DMS53 (cell line): Measurements from ENCODE around the gene SSU72.
"Not testable (repeated sequence)": the region's sequence is repeated elsewhere in the genome, so short reads cannot be mapped to it uniquely, and the experiment has no call there.

ENCODE experiments used
- DNase-seq: peaks from one replicate; lab custom pipeline; 2025; lab: John Stamatoyannopoulos, UW

Gene SSU72

DNA sequence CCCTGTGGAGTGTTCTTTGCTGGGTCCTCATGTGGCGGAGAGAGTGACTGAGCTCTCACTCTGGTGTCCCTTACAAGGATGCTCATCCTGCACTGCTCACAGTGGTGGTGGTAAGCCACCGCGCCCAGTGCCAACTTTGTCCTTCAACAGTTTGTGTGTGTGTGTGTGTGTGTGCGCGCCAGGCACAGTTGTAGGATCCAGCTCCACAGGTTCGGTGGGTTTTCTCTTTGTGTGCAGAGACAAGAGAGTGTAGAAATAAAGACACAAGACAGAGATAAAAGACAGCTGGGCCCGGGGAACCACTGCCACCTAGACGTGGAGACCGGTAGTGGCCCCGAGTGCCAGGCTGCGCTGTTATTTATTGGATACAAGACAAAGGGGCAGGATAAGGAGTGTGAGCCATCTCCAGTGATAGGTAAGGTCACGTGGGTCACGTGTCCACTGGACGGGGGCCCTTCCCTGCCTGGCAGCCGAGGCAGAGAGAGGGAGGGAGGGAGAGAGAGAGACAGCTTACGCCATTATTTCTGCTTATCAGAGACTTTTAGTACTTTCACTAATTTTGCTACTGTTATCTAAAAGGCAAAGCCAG, 69.8 kb downstream of the SSU72 start:
- DNase-seq = peak; percentile 96

DNA sequence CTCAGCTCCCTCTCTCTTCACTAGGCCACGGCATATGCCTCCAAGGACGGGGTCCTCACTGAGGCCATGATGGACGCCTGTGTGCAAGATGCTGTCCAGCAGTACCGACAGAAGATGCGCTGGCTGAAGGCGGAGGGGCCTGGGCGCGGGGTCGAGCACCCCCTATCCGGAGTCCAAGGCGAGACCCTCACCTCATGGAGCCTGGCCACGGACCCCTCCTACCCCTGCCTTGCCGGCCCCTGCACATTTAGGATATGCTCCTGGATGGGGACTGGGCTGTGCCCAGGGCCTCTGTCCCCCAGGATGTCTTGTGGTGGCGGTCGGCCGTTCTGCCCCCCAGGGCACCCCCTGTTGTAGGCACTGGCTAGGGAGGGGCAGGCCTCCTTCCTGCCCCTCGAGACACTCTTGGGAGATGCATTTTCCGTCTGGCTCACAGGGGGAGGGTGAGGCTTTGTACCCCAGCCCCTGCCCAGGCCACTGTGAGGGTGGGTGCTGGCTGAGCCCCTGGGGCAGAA, 79.1 kb downstream of the SSU72 start:
- not testable (repeated sequence) for DNase-seq

DNA sequence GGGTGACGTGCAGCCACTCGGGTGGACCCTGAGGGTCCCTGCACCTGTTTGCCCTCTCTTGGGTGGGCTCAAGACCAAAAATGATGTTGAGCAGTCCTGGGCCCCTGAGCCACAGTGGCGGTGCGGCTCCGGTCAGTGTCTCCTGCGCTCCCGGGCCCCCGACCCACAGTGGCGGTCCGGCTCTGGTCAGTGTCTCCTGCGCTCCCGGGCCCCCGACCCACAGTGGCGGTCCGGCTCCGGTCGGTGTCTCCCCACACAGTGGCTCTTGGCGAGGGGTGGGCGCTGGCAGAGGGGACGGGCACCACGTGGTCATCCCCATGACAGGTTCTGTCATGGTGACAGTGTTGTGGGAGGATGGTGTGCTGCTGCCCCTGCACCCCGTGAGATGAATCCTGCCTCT, 80.4 kb downstream of the SSU72 start:
- not testable (repeated sequence) for DNase-seq
